ENCODE measurements around the gene MYBPC2.

MYBPC2 gene

DNA sequence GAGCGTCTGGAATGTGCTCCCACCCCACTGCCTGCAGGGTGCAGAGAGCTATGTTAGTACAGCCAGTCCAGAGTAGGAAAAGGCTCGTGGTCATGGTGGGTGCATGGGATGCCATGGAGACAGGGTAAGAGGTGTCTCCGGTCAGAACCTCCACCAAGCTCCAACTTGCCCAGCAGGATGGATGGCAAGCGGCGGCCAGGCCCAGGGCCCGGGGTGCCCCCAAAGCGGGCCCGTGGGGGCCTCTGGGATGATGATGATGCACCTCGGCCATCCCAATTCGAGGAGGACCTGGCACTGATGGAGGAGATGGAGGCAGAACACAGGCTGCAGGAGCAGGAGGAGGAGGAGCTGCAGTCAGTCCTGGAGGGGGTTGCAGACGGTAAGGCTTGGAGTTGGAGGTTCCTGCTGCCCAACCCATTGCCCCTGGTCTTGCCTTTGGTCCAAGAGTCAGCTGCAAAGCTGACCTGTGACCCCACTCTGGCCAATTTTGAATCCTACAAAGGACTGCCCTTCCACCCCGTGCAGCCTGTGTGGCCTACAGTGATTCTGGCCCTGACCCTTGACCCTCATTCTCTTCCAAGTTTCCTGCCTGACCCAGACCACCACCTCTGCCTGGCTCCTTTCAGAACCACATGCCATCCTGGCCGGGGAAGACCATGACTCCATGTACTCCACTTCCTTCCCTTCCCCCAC lies 33.9 kb upstream of the MYBPC2 start:
- H3K9ac ChIP-seq (ENCODE audit: low read depth, low read length): no peak overlapping the region
- no peak for TF ChIP-seq EZH2 (IDR thresholded peaks at IDR 0.05; ENCODE audit: borderline replicate concordance, low read depth, low read length, severe bottlenecking)
- TF ChIP-seq, protein P1, sequence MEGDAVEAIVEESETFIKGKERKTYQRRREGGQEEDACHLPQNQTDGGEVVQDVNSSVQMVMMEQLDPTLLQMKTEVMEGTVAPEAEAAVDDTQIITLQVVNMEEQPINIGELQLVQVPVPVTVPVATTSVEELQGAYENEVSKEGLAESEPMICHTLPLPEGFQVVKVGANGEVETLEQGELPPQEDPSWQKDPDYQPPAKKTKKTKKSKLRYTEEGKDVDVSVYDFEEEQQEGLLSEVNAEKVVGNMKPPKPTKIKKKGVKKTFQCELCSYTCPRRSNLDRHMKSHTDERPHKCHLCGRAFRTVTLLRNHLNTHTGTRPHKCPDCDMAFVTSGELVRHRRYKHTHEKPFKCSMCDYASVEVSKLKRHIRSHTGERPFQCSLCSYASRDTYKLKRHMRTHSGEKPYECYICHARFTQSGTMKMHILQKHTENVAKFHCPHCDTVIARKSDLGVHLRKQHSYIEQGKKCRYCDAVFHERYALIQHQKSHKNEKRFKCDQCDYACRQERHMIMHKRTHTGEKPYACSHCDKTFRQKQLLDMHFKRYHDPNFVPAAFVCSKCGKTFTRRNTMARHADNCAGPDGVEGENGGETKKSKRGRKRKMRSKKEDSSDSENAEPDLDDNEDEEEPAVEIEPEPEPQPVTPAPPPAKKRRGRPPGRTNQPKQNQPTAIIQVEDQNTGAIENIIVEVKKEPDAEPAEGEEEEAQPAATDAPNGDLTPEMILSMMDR (IDR thresholded peaks at IDR 0.05; ENCODE audit: borderline replicate concordance, extremely low read depth, low read length, poor library complexity, severe bottlenecking): no peak
- DNase-seq (no peak), ATAC-seq (ENCODE audit: insufficient read depth, low read depth) (no peak)
- no peaks in the 10 kb centered on the region for H3K9me3 ChIP-seq (ENCODE audit: insufficient read depth, low read length, severe bottlenecking)
- peaks cover 53% of the 10 kb centered on the region for H4K20me1 ChIP-seq (ENCODE audit: insufficient read depth, low read length)
- H3K27me3 ChIP-seq (ENCODE audit: insufficient read depth, low read length, poor library complexity): no peaks in the 10 kb centered on the region
- no peak overlapping the region for H3K27ac ChIP-seq (ENCODE audit: low read length)
- no peak overlapping the region for H3K4me2 ChIP-seq (ENCODE audit: insufficient read depth, low read length)
- peaks cover 55% of the 10 kb centered on the region for H3K36me3 ChIP-seq (ENCODE audit: insufficient read depth, low read length)
- H3K79me2 ChIP-seq (ENCODE audit: insufficient read depth, low read length): peaks cover 52% of the 10 kb centered on the region
- no peaks in the 10 kb centered on the region for H3K4me1 ChIP-seq (ENCODE audit: insufficient read depth, low read length)
- H3K4me3 ChIP-seq (ENCODE audit: low read depth in 1 of 2, low read length in 2 of 2): no peak overlapping the region
- no peak overlapping the region for H2AFZ ChIP-seq (ENCODE audit: low read depth, low read length)

DNA sequence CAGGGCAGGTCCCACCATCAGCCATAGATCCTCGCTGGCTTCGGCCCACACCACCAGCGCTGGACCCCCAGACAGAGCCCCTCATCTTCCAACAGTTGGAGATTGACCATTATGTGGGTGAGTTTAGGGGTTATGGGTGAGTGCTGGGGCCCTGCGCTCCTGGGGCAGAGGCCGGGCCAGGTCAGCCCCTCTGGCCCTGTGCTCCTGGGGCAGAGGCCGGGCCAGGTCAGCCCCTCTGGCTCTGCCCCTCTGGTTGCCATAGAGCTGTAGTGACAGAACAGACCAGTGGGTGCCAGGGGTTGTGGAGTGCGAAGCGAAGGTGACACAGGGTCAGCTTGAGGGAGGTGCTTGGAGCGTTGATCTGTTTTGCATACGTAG lies 33.3 kb upstream of the MYBPC2 start:
- TF ChIP-seq, protein P1 (IDR thresholded peaks at IDR 0.05; ENCODE audit: borderline replicate concordance, extremely low read depth, low read length, poor library complexity, severe bottlenecking): no peak
- no peak for TF ChIP-seq EZH2 (IDR thresholded peaks at IDR 0.05; ENCODE audit: borderline replicate concordance, low read depth, low read length, severe bottlenecking)

DNA sequence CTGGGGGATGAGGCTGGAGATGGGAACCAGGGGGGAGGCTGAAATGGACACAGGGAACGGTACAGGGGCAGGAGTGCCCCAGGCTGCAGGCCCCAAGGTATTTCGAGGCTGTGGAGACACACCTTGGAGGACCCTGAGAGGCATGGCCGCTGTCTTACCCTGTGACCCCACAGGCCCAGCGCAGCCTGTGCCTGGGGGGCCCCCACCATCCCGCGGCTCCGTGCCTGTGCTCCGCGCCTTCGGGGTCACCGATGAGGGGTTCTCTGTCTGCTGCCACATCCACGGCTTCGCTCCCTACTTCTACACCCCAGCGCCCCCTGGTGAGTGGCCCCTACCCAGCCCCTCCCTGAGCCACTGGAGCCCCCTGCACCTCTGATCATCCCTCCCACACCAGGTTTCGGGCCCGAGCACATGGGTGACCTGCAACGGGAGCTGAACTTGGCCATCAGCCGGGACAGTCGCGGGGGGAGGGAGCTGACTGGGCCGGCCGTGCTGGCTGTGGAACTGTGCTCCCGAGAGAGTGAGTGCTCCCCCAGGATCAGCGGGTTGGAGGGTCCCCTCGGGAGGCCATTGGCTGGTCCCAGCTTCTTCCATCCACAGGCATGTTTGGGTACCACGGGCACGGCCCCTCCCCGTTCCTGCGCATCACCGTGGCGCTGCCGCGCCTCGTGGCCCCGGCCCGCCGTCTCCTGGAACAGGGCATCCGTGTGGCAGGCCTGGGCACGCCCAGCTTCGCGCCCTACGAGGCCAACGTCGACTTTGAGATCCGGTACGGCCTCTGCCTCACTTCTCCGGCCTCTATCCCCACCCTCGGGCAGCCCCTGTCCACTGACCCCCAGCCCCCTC lies 30.9 kb upstream of the MYBPC2 start:
- Histone ChIP-seq H3K27me3 (ENCODE audit: insufficient read depth, low read length, poor library complexity) (no peaks in the 10 kb centered on the region), H3K27ac (ENCODE audit: low read length) (no peak overlapping the region), H3K9me3 (ENCODE audit: insufficient read depth, low read length, severe bottlenecking) (no peaks in the 10 kb centered on the region), H3K4me2 (ENCODE audit: insufficient read depth, low read length) (no peak overlapping the region), H3K79me2 (ENCODE audit: insufficient read depth, low read length) (peaks cover 29% of the 10 kb centered on the region), H3K9ac (ENCODE audit: low read depth, low read length) (no peak overlapping the region), H3K36me3 (ENCODE audit: insufficient read depth, low read length) (peaks cover 74% of the 10 kb centered on the region), H4K20me1 (ENCODE audit: insufficient read depth, low read length) (peaks cover 48% of the 10 kb centered on the region), H3K4me3 (ENCODE audit: low read depth in 1 of 2, low read length in 2 of 2) (no peak overlapping the region), H3K4me1 (ENCODE audit: insufficient read depth, low read length) (no peaks in the 10 kb centered on the region), H2AFZ (ENCODE audit: low read depth, low read length) (no peak overlapping the region)
- DNase-seq: no peak
- no peak for ATAC-seq (ENCODE audit: insufficient read depth, low read depth)
- TF ChIP-seq EZH2 (IDR thresholded peaks at IDR 0.05; ENCODE audit: borderline replicate concordance, low read depth, low read length, severe bottlenecking): no peak
- TF ChIP-seq, protein P1 (IDR thresholded peaks at IDR 0.05; ENCODE audit: borderline replicate concordance, extremely low read depth, low read length, poor library complexity, severe bottlenecking): no peak

More for the DNA sequence above, 33.3 kb upstream of the MYBPC2 start:
- Histone ChIP-seq H4K20me1 (ENCODE audit: insufficient read depth, low read length) (peaks cover 49% of the 10 kb centered on the region), H3K36me3 (ENCODE audit: insufficient read depth, low read length) (peaks cover 54% of the 10 kb centered on the region), H3K79me2 (ENCODE audit: insufficient read depth, low read length) (peaks cover 47% of the 10 kb centered on the region), H3K9me3 (ENCODE audit: insufficient read depth, low read length, severe bottlenecking) (no peaks in the 10 kb centered on the region), H3K4me1 (ENCODE audit: insufficient read depth, low read length) (no peaks in the 10 kb centered on the region), H3K27me3 (ENCODE audit: insufficient read depth, low read length, poor library complexity) (no peaks in the 10 kb centered on the region), H3K4me3 (ENCODE audit: low read depth in 1 of 2, low read length in 2 of 2) (no peak overlapping the region), H2AFZ (ENCODE audit: low read depth, low read length) (no peak overlapping the region), H3K9ac (ENCODE audit: low read depth, low read length) (no peak overlapping the region), H3K4me2 (ENCODE audit: insufficient read depth, low read length) (no peak overlapping the region), H3K27ac (ENCODE audit: low read length) (no peak overlapping the region)
- ATAC-seq (ENCODE audit: insufficient read depth, low read depth) (no peak), DNase-seq (no peak)
